H1 (cell line): ENCODE data around the gene LOXHD1. TPM values are rescaled to one million over a fixed set of nuclear protein-coding genes. Genes with fewer than 3 reads are reported as not detected.

Source experiments
- CTCF ChIA-PET: fragments of 300-600 bp; sonication (Branson Sonifier 250); formaldehyde crosslinking; loops from one replicate; lab custom pipeline; 2021; ENCODE audit not compliant: partially characterized antibody; lab: Charles Lee
- POLR2A ChIA-PET: fragments of 300-600 bp; sonication (Branson Sonifier 250); formaldehyde crosslinking; loops from one replicate; lab custom pipeline; 2021; ENCODE audit warnings: inconsistent platforms; ENCODE audit not compliant: partially characterized antibody; lab: Charles Lee
- DNase-seq, 2 experiments: peaks; one replicate each; pipeline versions ENCODE4 v3.0.0 to v3.0.0-alpha.2; 2010 to 2022; ENCODE audit warnings: low spot score in 2 of 2, low read depth in 1 of 2, mixed read lengths in 1 of 2
- FAIRE-seq: peaks from 2 replicates; lab custom pipeline; 2011; peaks lifted over from hg19 to GRCh38; lab: Jason Lieb, UNC
- H2AFZ ChIP-seq: 2 replicates; pipeline ENCODE4 v1.8.1; 2012; ENCODE audit warnings: low read length, inconsistent platforms
- H2AK5ac ChIP-seq: 2 replicates; pipeline ENCODE4 v1.6.1; 2013; ENCODE audit warnings: low read depth, low read length
- H2BK120ac ChIP-seq: replicated peaks from 2 replicates; pipeline ENCODE3; 2013; ENCODE audit warnings: low read depth, low read length, inconsistent platforms
- H2BK12ac ChIP-seq: 2 replicates; pipeline ENCODE4 v1.6.1; 2013; ENCODE audit warnings: low read depth, low read length
- H2BK15ac ChIP-seq: 2 replicates; pipeline ENCODE4 v1.6.1; 2013; ENCODE audit warnings: low read length
- H2BK20ac ChIP-seq: 2 replicates; pipeline ENCODE4 v1.6.1; 2013; ENCODE audit warnings: low read length
- H2BK5ac ChIP-seq: 2 replicates; pipeline ENCODE4 v1.6.1; 2013; ENCODE audit warnings: low read depth, low read length
- H3K14ac ChIP-seq: 2 replicates; pipeline ENCODE4 v1.6.1; 2013; ENCODE audit warnings: inconsistent platforms; ENCODE audit not compliant: insufficient read length
- H3K18ac ChIP-seq: 2 replicates; pipeline ENCODE4 v1.6.1; 2013; ENCODE audit warnings: low read length; ENCODE audit errors: extremely low read depth
- H3K23ac ChIP-seq: 2 replicates; pipeline ENCODE4 v1.6.1; 2013; ENCODE audit warnings: inconsistent platforms; ENCODE audit not compliant: insufficient read length
- H3K23me2 ChIP-seq: 2 replicates; pipeline ENCODE4 v1.6.1; 2013; ENCODE audit warnings: low read depth, low read length
- H3K27ac ChIP-seq: 2 replicates; pipeline ENCODE4 v1.6.1; 2011; ENCODE audit warnings: low read depth, low read length, inconsistent platforms
- H3K27me3 ChIP-seq, 4 experiments: replicated peaks in 1 of 4; 1 replicate in 1 of 4; 2 replicates in 3 of 4; pipeline versions ENCODE4 v1.6.1 to v1.8.1; 2011 to 2013; ENCODE audit warnings: low read length in 3 of 4, mild to moderate bottlenecking in 3 of 4, inconsistent platforms in 2 of 4, mixed read lengths in 2 of 4, moderate library complexity in 1 of 4; ENCODE audit not compliant: control insufficient read depth in 3 of 4, insufficient read depth in 3 of 4; ENCODE audit errors: extremely low read depth in 1 of 4
- H3K36me3 ChIP-seq, 4 experiments: 2 replicates each; pipeline versions ENCODE4 v1.6.1 to v1.8.1; 2011 to 2013; ENCODE audit warnings: mild to moderate bottlenecking in 4 of 4, low read length in 3 of 4, moderate library complexity in 2 of 4, control low read depth in 1 of 4, inconsistent platforms in 1 of 4; ENCODE audit not compliant: insufficient read depth in 4 of 4, control insufficient read depth in 2 of 4
- H3K4ac ChIP-seq: replicated peaks from 2 replicates; pipeline ENCODE3; 2013; ENCODE audit warnings: low read length, low read depth, mixed read lengths, inconsistent platforms; ENCODE audit not compliant: insufficient read length
- H3K4me1 ChIP-seq, 4 experiments: replicated peaks in 1 of 4; 1 replicate in 1 of 4; 2 replicates in 3 of 4; pipeline versions ENCODE4 v1.6.1 to v1.8.1; 2011 to 2013; ENCODE audit warnings: low read length in 3 of 4, inconsistent platforms in 2 of 4, mixed read lengths in 1 of 4; ENCODE audit not compliant: insufficient read depth in 4 of 4, control insufficient read depth in 3 of 4
- H3K4me2 ChIP-seq, 2 experiments: 2 replicates each; pipeline versions ENCODE4 v1.6.1 to v1.8.1; 2011 to 2013; ENCODE audit warnings: low read depth in 2 of 2, low read length in 2 of 2, control low read depth in 1 of 2, inconsistent platforms in 1 of 2, mild to moderate bottlenecking in 1 of 2; ENCODE audit not compliant: insufficient read depth in 1 of 2
- H3K4me3 ChIP-seq, 4 experiments: fragments of 200-600, 300-600 bp in 1 of 4; sonication (generic), shearing (Covaris generic), sonication (Bioruptor Twin) in 1 of 4; 2 replicates each; pipeline versions ENCODE4 v1.5.1 to v1.8.1; 2011 to 2016; ENCODE audit warnings: low read length in 4 of 4, low read depth in 3 of 4, control low read depth in 2 of 4, inconsistent platforms in 2 of 4, mild to moderate bottlenecking in 2 of 4, mixed read lengths in 1 of 4, moderate library complexity in 1 of 4; ENCODE audit not compliant: insufficient read depth in 2 of 4; ENCODE audit errors: extremely low read depth in 1 of 4
- H3K56ac ChIP-seq: replicated peaks from 2 replicates; pipeline ENCODE3; 2013; ENCODE audit warnings: low read depth, mild to moderate bottlenecking, mixed read lengths, low read length, inconsistent platforms; ENCODE audit not compliant: insufficient read length
- H3K79me1 ChIP-seq: 2 replicates; pipeline ENCODE4 v1.6.1; 2013; ENCODE audit warnings: low read depth, low read length, control low read depth
- H3K79me2 ChIP-seq, 2 experiments: 2 replicates each; pipeline versions ENCODE4 v1.6.1 to v1.8.1; 2012 to 2013; ENCODE audit warnings: low read length in 2 of 2, mild to moderate bottlenecking in 2 of 2, inconsistent platforms in 1 of 2; ENCODE audit not compliant: insufficient read depth in 2 of 2, control insufficient read depth in 1 of 2
- H3K9ac ChIP-seq, 4 experiments: replicated peaks in 1 of 4; 1 replicate in 1 of 4; 2 replicates in 3 of 4; pipeline versions ENCODE4 v1.6.1 to v1.8.1; 2011 to 2013; ENCODE audit warnings: low read depth in 3 of 4, low read length in 3 of 4, control low read depth in 2 of 4, mild to moderate bottlenecking in 2 of 4, moderate library complexity in 2 of 4, inconsistent platforms in 1 of 4; ENCODE audit errors: extremely low read depth in 1 of 4
- H3K9me3 ChIP-seq, 2 experiments: 2 replicates each; pipeline versions ENCODE4 v1.6.1 to v1.8.1; 2012 to 2013; ENCODE audit warnings: mild to moderate bottlenecking in 2 of 2, moderate library complexity in 2 of 2, control low read depth in 1 of 2, inconsistent platforms in 1 of 2, low read depth in 1 of 2, low read length in 1 of 2, mixed read lengths in 1 of 2; ENCODE audit not compliant: insufficient read depth in 2 of 2
- H4K20me1 ChIP-seq, 2 experiments: replicated peaks in 1 of 2; 2 replicates each; pipeline versions ENCODE3 to v1.8.1; 2011 to 2013; ENCODE audit warnings: inconsistent platforms in 2 of 2, low read length in 2 of 2, mild to moderate bottlenecking in 1 of 2; ENCODE audit not compliant: insufficient read depth in 2 of 2, control insufficient read depth in 1 of 2
- H4K5ac ChIP-seq: 2 replicates; pipeline ENCODE4 v1.6.1; 2013; ENCODE audit warnings: low read length, low read depth, mixed read lengths, inconsistent platforms; ENCODE audit not compliant: insufficient read length
- H4K8ac ChIP-seq: 2 replicates; pipeline ENCODE4 v1.8.0; 2013; ENCODE audit warnings: mild to moderate bottlenecking, moderate library complexity, low read length, inconsistent platforms; ENCODE audit not compliant: insufficient read depth; ENCODE audit errors: extremely low read depth
- H4K91ac ChIP-seq: replicated peaks from 2 replicates; pipeline ENCODE3; 2013; ENCODE audit warnings: low read length, mixed read lengths, inconsistent platforms; ENCODE audit not compliant: insufficient read length
- ATF2 ChIP-seq: IDR thresholded peaks from 2 replicates; pipeline ENCODE4 v1.6.1; 2012; ENCODE audit warnings: low read length, inconsistent platforms
- ATF3 ChIP-seq: IDR thresholded peaks from 2 replicates; pipeline ENCODE4 v1.6.1; 2011; ENCODE audit warnings: low read depth, mild to moderate bottlenecking, low read length; ENCODE audit not compliant: insufficient read depth
- BCL11A ChIP-seq, 2 experiments: IDR thresholded peaks; one replicate each; pipeline ENCODE4 v1.6.1; 2011; ENCODE audit warnings: low read depth in 2 of 2, low read length in 2 of 2, mild to moderate bottlenecking in 2 of 2
- CHD1 ChIP-seq: IDR thresholded peaks from 2 replicates; pipeline ENCODE4 v1.6.1; 2012; ENCODE audit warnings: low read depth, low read length, improper control_type of control experiment
- POLR2AphosphoS5 ChIP-seq: IDR thresholded peaks from 2 replicates; pipeline ENCODE4 v1.6.1; 2011; ENCODE audit warnings: low read depth, low read length
- SAP30 ChIP-seq: fragments of 300-600 bp; sonication (generic); IDR thresholded peaks from 2 replicates; pipeline ENCODE4 v1.7.1; 2012; ENCODE audit warnings: low read length, moderate library complexity, mild to moderate bottlenecking, inconsistent platforms; ENCODE audit not compliant: insufficient read depth, insufficient replicate concordance
- TCF12 ChIP-seq: IDR thresholded peaks from 2 replicates; pipeline ENCODE4 v1.6.1; 2011; ENCODE audit warnings: low read depth, mild to moderate bottlenecking, low read length
- WGBS, 2 experiments: shearing (Covaris generic) in 1 of 2; methylation state at CpG; one replicate each; pipeline versions ENCODE4 v1.1.6 to v1.1.7; 2013 to 2015; ENCODE audit warnings: low lambda C conversion rate in 2 of 2, mixed read lengths in 2 of 2, inconsistent platforms in 1 of 2, low coverage in 1 of 2, missing lambda C conversion rate in 1 of 2; ENCODE audit not compliant: insufficient replicate concordance in 2 of 2, insufficient coverage in 1 of 2, insufficient read length in 1 of 2; ENCODE audit errors: extremely low coverage in 1 of 2, missing lambda C conversion rate in 1 of 2; 5-methylcytosine and 5-hydroxymethylcytosine counted together
- polyA plus RNA-seq, 7 experiments: library from polyadenylated mRNA; depleted of rRNA in 3 of 7; stranded (reverse) in 5 of 7; unstranded in 2 of 7; fragments of >200 nt in 5 of 7; fragments of 200-250 nt in 2 of 7; gene quantifications; 1 replicate in 5 of 7; 2 replicates in 1 of 7; 4 replicates in 1 of 7; pipeline versions ENCODE4 v1.2.1 to v1.2.3, GENCODE V29; 2011 to 2013; ENCODE audit warnings: missing spikeins in 2 of 7, mixed read lengths in 2 of 7
- total RNA-seq: library from RNA; stranded (reverse); fragmentation: NEBNext Ultra II Directional; extraction: Animal tissue kit (Norgen Biotek cat#: 25700); gene quantifications from 2 replicates; pipeline ENCODE4 v1.2.1, GENCODE V29; 2021

LOXHD1 gene
- total and polyA plus RNA-seq, 2 of the 8 experiments (the other 6 are each of a cell fraction or from before 2014, with no cell fraction given), result 0.02 TPM; not detected in 1

DNA sequence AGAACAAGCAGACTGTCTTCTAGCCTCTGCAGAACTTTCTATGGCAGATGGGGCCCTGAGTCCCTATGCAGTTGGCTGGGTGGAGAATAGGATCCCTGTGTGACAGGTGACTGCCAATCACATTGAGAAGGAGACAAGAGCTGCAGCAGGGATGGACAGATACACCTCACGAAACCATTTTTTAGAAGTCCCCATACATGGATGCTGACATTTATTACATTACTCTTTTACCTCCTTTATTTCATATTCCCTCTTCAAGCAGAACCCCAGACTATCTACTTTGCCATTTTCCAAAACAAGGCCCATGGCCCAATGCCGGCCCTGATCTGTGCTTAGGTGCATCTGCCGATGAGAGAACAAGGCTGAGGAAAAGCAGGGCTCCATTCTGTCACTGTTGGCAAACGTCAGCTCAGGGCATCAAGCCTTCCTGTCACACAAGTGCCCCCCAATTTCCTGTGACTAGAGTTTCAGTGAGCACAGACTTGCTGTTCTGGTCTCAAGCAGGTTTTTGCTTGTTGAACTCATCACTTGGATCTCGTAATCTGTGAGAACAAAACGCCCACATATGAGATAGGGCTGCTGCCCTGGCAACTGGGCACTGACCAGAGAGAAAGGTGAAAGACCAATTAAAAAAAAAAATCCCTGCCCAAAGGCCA, 35.8 kb downstream of the LOXHD1 start:
- Histone ChIP-seq H3K4me2 (no peak overlapping the region), H2AK5ac (no peak overlapping the region), H3K4ac (no peak overlapping the region), H3K27me3 (no peaks in the 10 kb centered on the region), H4K20me1 (no peaks in the 10 kb centered on the region), H4K5ac (no peak overlapping the region), H2BK5ac (no peak overlapping the region), H3K4me3 (no peak overlapping the region), H2BK12ac (no peak overlapping the region), H2BK20ac (no peak overlapping the region), H4K8ac (no peak overlapping the region), H2BK15ac (no peak overlapping the region), H3K14ac (no peak overlapping the region), H3K23ac (no peak overlapping the region), H3K56ac (no peak overlapping the region), H3K79me1 (no peaks in the 10 kb centered on the region), H3K18ac (no peak overlapping the region), H4K91ac (no peak overlapping the region), H2BK120ac (no peak overlapping the region), H3K9me3 (no peaks in the 10 kb centered on the region), H3K23me2 (no peaks in the 10 kb centered on the region), H3K79me2 (no peaks in the 10 kb centered on the region), H3K36me3 (no peaks in the 10 kb centered on the region), H3K4me1 (peaks cover 0 to 3% (median 0%) of the 10 kb centered on the region in 4 experiments; a peak in 1 of 7 replicates), H3K27ac (no peak overlapping the region), H3K9ac (no peak overlapping the region), H2AFZ (no peak overlapping the region)
- POLR2A ChIA-PET, result no interaction called here
- DNase-seq (peak in 1 of 2 experiments; percentile 26), FAIRE-seq (no peak)
- WGBS, 2 experiments, result 89% methylated on average over 6 of the region's 6 CpGs; no CpG with 5 or more reads in 1 of the 2 experiments
- CTCF ChIA-PET, result interaction anchor here (1.8 to 5.6 kb wide), 5 partner anchors 37 to 340 kb away, joined by 4 to 64 read pairs (median 16); partner anchors contain the start of gene LOXHD1
- no peak for TF ChIP-seq BCL11A (IDR thresholded peaks at IDR 0.05; ENCODE audit: low read depth in 2 of 2, low read length in 2 of 2)
- no peak for TF ChIP-seq ATF3
- no peak for TF ChIP-seq SAP30
- no peak for TF ChIP-seq TCF12
- no peak for TF ChIP-seq ATF2
- TF ChIP-seq CHD1, result no peak
- no peak for TF ChIP-seq POLR2AphosphoS5
